B cell (primary cell): ENCODE data around the gene PACRG. TPM values are rescaled to one million over a fixed set of nuclear protein-coding genes. Genes with fewer than 3 reads are reported as not detected.

Source experiments
- ATAC-seq: fragments of 200-7000 bp; cut with Tn5 transposase; one replicate; pipeline ENCODE4 v1.10.0; 2021; ENCODE audit warnings: low read depth, mild to moderate bottlenecking, moderate number of reproducible peaks, moderate library complexity
- CTCF ChIA-PET: fragments of 350-600 bp; sonication (Branson Sonifier 250); formaldehyde crosslinking; loops from one replicate; lab custom pipeline; 2021; ENCODE audit warnings: antibody characterized with exemption, inconsistent platforms; lab: Charles Lee
- POLR2A ChIA-PET: fragments of 350-600 bp; sonication (Branson Sonifier 250); formaldehyde crosslinking; loops from one replicate; lab custom pipeline; 2021; ENCODE audit warnings: antibody characterized with exemption; lab: Charles Lee
- DNase-seq: peaks from one replicate; pipeline ENCODE4 v3.0.0; 2013
- H2AFZ ChIP-seq: 2 replicates; pipeline ENCODE4 v1.6.1; 2012; ENCODE audit warnings: mild to moderate bottlenecking, low read depth, low read length; ENCODE audit not compliant: insufficient read depth, poor library complexity, severe bottlenecking
- H3K27ac ChIP-seq, 2 donors: 1 replicate in 1 of 2; 2 replicates in 1 of 2; pipeline ENCODE4 v1.5.1; 2012 to 2013; ENCODE audit warnings: low read length in 2 of 2, mild to moderate bottlenecking in 2 of 2, moderate library complexity in 1 of 2
- H3K27me3 ChIP-seq, 4 experiments: fragments of 200-600 bp in 1 of 4; sonication (generic) in 1 of 4; replicated peaks in 1 of 4; 1 replicate in 2 of 4; 2 replicates in 2 of 4; pipeline versions ENCODE4 v1.6.1 to v1.7.0; 2013 to 2016; ENCODE audit warnings: low read length in 3 of 4, mild to moderate bottlenecking in 2 of 4, mixed read lengths in 1 of 4, moderate library complexity in 1 of 4; ENCODE audit not compliant: insufficient read depth in 4 of 4, control insufficient read depth in 3 of 4; ENCODE audit errors: control extremely low read depth in 1 of 4
- H3K36me3 ChIP-seq, 2 experiments: replicated peaks in 1 of 2; 1 replicate in 1 of 2; 2 replicates in 1 of 2; pipeline versions ENCODE4 v1.6.1 to v1.7.1; 2013; ENCODE audit warnings: low read length in 1 of 2; ENCODE audit not compliant: insufficient read depth in 2 of 2, control insufficient read depth in 1 of 2; ENCODE audit errors: control extremely low read depth in 1 of 2, extremely low read depth in 1 of 2
- H3K4me1 ChIP-seq, 2 donors: fragments of 200-600 bp in 1 of 2; sonication (generic) in 1 of 2; 1 replicate in 1 of 2; 2 replicates in 1 of 2; pipeline versions ENCODE4 v1.5.1 to v1.6.1; 2013 to 2017; ENCODE audit warnings: low read length in 2 of 2; ENCODE audit not compliant: control insufficient read depth in 2 of 2, insufficient read depth in 2 of 2
- H3K4me2 ChIP-seq: replicated peaks from 2 replicates; pipeline ENCODE3; 2012; ENCODE audit warnings: mild to moderate bottlenecking, low read depth, low read length; ENCODE audit not compliant: poor library complexity, severe bottlenecking
- H3K4me3 ChIP-seq, 5 experiments: fragments of 200-600 bp in 1 of 5; sonication (generic) in 1 of 5; 1 replicate in 3 of 5; 2 replicates in 2 of 5; pipeline versions ENCODE4 v1.5.1 to v1.7.0; 2011 to 2016; ENCODE audit warnings: low read length in 4 of 5, mild to moderate bottlenecking in 4 of 5, low read depth in 2 of 5, control low read depth in 1 of 5, moderate library complexity in 1 of 5; ENCODE audit not compliant: insufficient read depth in 1 of 5; ENCODE audit errors: control extremely low read depth in 1 of 5, extremely low read depth in 1 of 5
- H3K79me2 ChIP-seq: fragments of 200-600 bp; sonication (generic); one replicate; pipeline ENCODE4 v1.6.0; 2016; ENCODE audit warnings: low read length; ENCODE audit not compliant: control insufficient read depth, insufficient read depth
- H3K9ac ChIP-seq: fragments of 200-600 bp; sonication (generic); 2 replicates; pipeline ENCODE4 v1.6.1; 2017; ENCODE audit warnings: mild to moderate bottlenecking, low read length, moderate library complexity
- H3K9me3 ChIP-seq, 3 donors: one replicate each; pipeline versions ENCODE4 v1.6.1 to v1.7.1; 2013; ENCODE audit warnings: low read length in 2 of 3; ENCODE audit not compliant: control insufficient read depth in 2 of 3, insufficient read depth in 1 of 3; ENCODE audit errors: control extremely low read depth in 1 of 3
- H4K20me1 ChIP-seq: 2 replicates; pipeline ENCODE4 v1.6.0; 2012; ENCODE audit warnings: mild to moderate bottlenecking, low read length; ENCODE audit not compliant: insufficient read depth, control insufficient read depth, poor library complexity, severe bottlenecking
- H3K27ac Mint-ChIP-seq: one replicate; pipeline ENCODE4 v1.8.0; 2021; ENCODE audit warnings: mixed read lengths
- H3K27me3 Mint-ChIP-seq: one replicate; pipeline ENCODE4 v1.8.0; 2021; ENCODE audit warnings: mixed read lengths
- H3K4me1 Mint-ChIP-seq: one replicate; pipeline ENCODE4 v1.8.0; 2021; ENCODE audit warnings: mixed read lengths
- H3K4me3 Mint-ChIP-seq: one replicate; pipeline ENCODE4 v1.8.0; 2021; ENCODE audit warnings: mixed read lengths
- H3K9me3 Mint-ChIP-seq: one replicate; pipeline ENCODE4 v1.8.0; 2022; ENCODE audit warnings: mixed read lengths; ENCODE audit not compliant: insufficient read depth
- EZH2 ChIP-seq: IDR thresholded peaks from 2 replicates; pipeline ENCODE4 v1.6.1; 2012; ENCODE audit warnings: borderline replicate concordance, low read depth, mild to moderate bottlenecking, moderate library complexity, low read length; ENCODE audit not compliant: insufficient read depth, poor library complexity, severe bottlenecking
- WGBS: methylation state at CpG from one replicate; pipeline ENCODE4 v1.1.5; 2013; ENCODE audit warnings: missing lambda C conversion rate; ENCODE audit not compliant: insufficient coverage; 5-methylcytosine and 5-hydroxymethylcytosine counted together
- intact Hi-C: fragments of 100-400 bp; cut with micrococcal nuclease; formaldehyde crosslinking; loops from one replicate; pipeline ENCODE4 v1.10.0; 2022
- polyA plus RNA-seq: library from polyadenylated mRNA; depleted of rRNA; stranded (reverse); fragments of >200 nt; gene quantifications from 2 replicates; pipeline ENCODE4 v1.2.3, GENCODE V29; 2012
- total RNA-seq, 2 donors: library from RNA; stranded (reverse); fragments of 120-200 nt in 1 of 2; gene quantifications; 1 replicate in 1 of 2; 2 replicates in 1 of 2; pipeline versions ENCODE4 v1.2.3 to v1.2.4, GENCODE V29; 2013 to 2022
- TF ChIP-seq, protein P1 (sequence below): fragments of 200-600 bp; IDR thresholded peaks from one replicate; pipeline ENCODE4 v1.8.0; 2022; ENCODE audit warnings: antibody characterized with exemption, mild to moderate bottlenecking

Gene PACRG
- total and polyA plus RNA-seq, 2 donors (not counting 1 experiment from before 2014, with no cell fraction given) = not detected

DNA sequence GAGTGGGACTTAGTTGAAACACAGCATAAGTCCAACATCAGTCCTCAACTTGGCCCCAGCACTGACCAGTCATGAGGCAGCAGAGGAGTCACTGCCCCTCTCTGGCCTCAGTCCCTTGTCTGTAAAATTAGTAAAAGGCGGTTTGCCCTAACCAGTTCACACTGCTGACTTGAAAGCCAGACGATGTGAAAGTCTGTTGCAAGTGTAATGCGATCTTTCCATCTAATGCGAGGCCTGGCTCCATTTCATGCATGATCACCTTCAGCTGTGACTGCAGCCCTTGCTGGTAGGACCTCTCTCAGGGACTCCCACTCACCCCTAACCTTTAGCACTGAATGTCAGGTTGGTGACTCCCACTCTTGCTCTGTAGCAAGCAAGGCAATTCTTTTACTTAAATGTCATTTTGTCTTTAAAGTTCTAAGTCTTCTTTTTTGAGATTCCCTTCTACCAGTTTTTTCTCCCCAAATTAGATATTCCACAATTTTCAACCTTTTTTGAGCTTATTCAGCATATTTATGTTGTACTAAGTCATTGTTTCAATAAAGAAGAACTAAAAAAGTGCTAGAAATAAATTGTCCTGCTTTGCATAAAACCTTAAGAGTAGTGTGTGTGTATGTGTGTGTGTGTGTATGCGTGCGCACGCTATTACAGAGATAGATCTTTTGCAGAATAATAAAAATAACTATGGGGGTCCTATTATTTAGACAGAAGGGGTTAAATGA is 245.5 kb downstream of the PACRG start:
- Histone ChIP-seq H3K9me3 (peaks cover 0 to 10% (median 0%) of the 10 kb centered on the region in 3 donors), H3K79me2 (no peaks in the 10 kb centered on the region), H2AFZ (no peak overlapping the region), H3K27ac (no peak overlapping the region), H3K9ac (no peak overlapping the region), H4K20me1 (no peaks in the 10 kb centered on the region), H3K36me3 (no peaks in the 10 kb centered on the region), H3K4me1 (no peaks in the 10 kb centered on the region), H3K4me3 (no peak overlapping the region), H3K27me3 (no peaks in the 10 kb centered on the region), H3K4me2 (no peak overlapping the region)
- H3K27ac Mint-ChIP-seq = no peak overlapping the region
- no peaks in the 10 kb centered on the region for H3K4me1 Mint-ChIP-seq
- 94% methylated on average over 7 of the region's 7 CpGs for WGBS
- TF ChIP-seq, protein P1, sequence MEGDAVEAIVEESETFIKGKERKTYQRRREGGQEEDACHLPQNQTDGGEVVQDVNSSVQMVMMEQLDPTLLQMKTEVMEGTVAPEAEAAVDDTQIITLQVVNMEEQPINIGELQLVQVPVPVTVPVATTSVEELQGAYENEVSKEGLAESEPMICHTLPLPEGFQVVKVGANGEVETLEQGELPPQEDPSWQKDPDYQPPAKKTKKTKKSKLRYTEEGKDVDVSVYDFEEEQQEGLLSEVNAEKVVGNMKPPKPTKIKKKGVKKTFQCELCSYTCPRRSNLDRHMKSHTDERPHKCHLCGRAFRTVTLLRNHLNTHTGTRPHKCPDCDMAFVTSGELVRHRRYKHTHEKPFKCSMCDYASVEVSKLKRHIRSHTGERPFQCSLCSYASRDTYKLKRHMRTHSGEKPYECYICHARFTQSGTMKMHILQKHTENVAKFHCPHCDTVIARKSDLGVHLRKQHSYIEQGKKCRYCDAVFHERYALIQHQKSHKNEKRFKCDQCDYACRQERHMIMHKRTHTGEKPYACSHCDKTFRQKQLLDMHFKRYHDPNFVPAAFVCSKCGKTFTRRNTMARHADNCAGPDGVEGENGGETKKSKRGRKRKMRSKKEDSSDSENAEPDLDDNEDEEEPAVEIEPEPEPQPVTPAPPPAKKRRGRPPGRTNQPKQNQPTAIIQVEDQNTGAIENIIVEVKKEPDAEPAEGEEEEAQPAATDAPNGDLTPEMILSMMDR = no peak
- no peak for TF ChIP-seq EZH2
- H3K9me3 Mint-ChIP-seq = no peaks in the 10 kb centered on the region
- H3K4me3 Mint-ChIP-seq = no peak overlapping the region
- DNase-seq (no peak), ATAC-seq (no peak)
- ChIA-PET CTCF (no interaction called here), POLR2A (no interaction called here)
- H3K27me3 Mint-ChIP-seq = no peaks in the 10 kb centered on the region
- intact Hi-C loops = no loop called here

DNA sequence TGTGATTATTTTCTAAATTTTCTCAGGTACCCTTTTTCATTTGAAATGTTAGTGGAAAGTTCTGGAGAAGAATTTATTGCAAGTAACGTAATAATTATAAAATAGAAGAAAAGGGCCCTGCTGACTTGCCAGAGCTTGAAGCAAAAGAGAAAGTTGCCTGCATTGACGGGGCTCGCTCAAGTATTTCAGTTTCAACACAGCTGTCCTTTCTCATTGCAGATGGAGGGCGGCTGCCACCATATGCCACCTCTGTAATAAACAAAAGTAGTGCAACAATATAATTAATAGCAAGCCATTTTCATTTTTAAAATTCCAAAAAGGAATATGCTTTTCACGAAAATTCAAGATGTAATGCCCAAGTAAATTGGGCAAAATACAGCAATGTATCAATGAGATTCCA is 246.2 kb downstream of the PACRG start:
- no peak for TF ChIP-seq EZH2
- TF ChIP-seq, protein P1 = no peak
- H3K4me1 ChIP-seq = no peaks in the 10 kb centered on the region
- H3K9me3 Mint-ChIP-seq = no peaks in the 10 kb centered on the region
- no peak overlapping the region for H3K4me3 Mint-ChIP-seq
- no peak overlapping the region for H3K4me2 ChIP-seq
- WGBS = no CpG with 5 or more reads among the region's 5 CpGs
- no peaks in the 10 kb centered on the region for H3K4me1 Mint-ChIP-seq
- intact Hi-C loops = no loop called here
- no peaks in the 10 kb centered on the region for H3K79me2 ChIP-seq
- no peak for ATAC-seq
- H3K36me3 ChIP-seq = no peaks in the 10 kb centered on the region
- no peak overlapping the region for H2AFZ ChIP-seq
- POLR2A ChIA-PET = no interaction called here
- H3K27me3 Mint-ChIP-seq = no peaks in the 10 kb centered on the region
- DNase-seq = no peak
- H3K27ac Mint-ChIP-seq = no peak overlapping the region
- H3K27me3 ChIP-seq = no peaks in the 10 kb centered on the region
- CTCF ChIA-PET = no interaction called here
- no peak overlapping the region for H3K4me3 ChIP-seq
- H3K9ac ChIP-seq = no peak overlapping the region
- H4K20me1 ChIP-seq = no peaks in the 10 kb centered on the region
- no peak overlapping the region for H3K27ac ChIP-seq
- peaks cover 0 to 10% (median 0%) of the 10 kb centered on the region in 3 donors for H3K9me3 ChIP-seq
